GM21390 (cell line): Measurements from ENCODE around the gene B4GALT5.
A peak's percentile ranks its signal among the peaks of the same experiment; 100 is the strongest.

ENCODE experiments used
- ATAC-seq: cut with Tn5 transposase; IDR thresholded peaks from one replicate; pipeline ENCODE4 v1.9.1; 2021; ENCODE audit not compliant: unreplicated experiment

Gene B4GALT5

GRCh38 chr20:49701241-49701790 lies 12.4 kb downstream of the B4GALT5 start:
- ATAC-seq: no peak

GRCh38 chr20:49700411-49701185 lies 13.1 kb downstream of the B4GALT5 start:
- no peak for ATAC-seq

GRCh38 chr20:49699200-49699992 lies 14.3 kb downstream of the B4GALT5 start:
- ATAC-seq: peak; percentile 70

GRCh38 chr20:49698477-49698876 lies 15.2 kb downstream of the B4GALT5 start:
- no peak for ATAC-seq

GRCh38 chr20:49697071-49697470 lies 16.6 kb downstream of the B4GALT5 start:
- ATAC-seq: no peak

- ATAC-seq: no peak
Observed at GRCh38 chr20:49696594-49696993, 17.1 kb downstream of the B4GALT5 start.

- no peak for ATAC-seq
Observed at GRCh38 chr20:49695830-49696229, 17.8 kb downstream of the B4GALT5 start.

- ATAC-seq: no peak
Observed at GRCh38 chr20:49694450-49695071, 19.1 kb downstream of the B4GALT5 start.

GRCh38 chr20:49693435-49694171 lies 20.1 kb downstream of the B4GALT5 start:
- ATAC-seq: no peak

GRCh38 chr20:49692941-49693340 lies 20.7 kb downstream of the B4GALT5 start:
- no peak for ATAC-seq

GRCh38 chr20:49691818-49692568 lies 21.7 kb downstream of the B4GALT5 start:
- no peak for ATAC-seq

GRCh38 chr20:49690899-49691620 lies 22.6 kb downstream of the B4GALT5 start:
- ATAC-seq: no peak

- no peak for ATAC-seq
Observed at GRCh38 chr20:49687595-49688567, 25.8 kb downstream of the B4GALT5 start.

GRCh38 chr20:49685809-49686208 lies 27.9 kb downstream of the B4GALT5 start:
- no peak for ATAC-seq

- ATAC-seq: no peak
Observed at GRCh38 chr20:49685161-49685601, 28.5 kb downstream of the B4GALT5 start.

GRCh38 chr20:49684335-49684997 lies 29.2 kb downstream of the B4GALT5 start:
- ATAC-seq: no peak

GRCh38 chr20:49682798-49683197 lies 30.9 kb downstream of the B4GALT5 start:
- no peak for ATAC-seq

GRCh38 chr20:49682278-49682677 lies 31.4 kb downstream of the B4GALT5 start:
- no peak for ATAC-seq
